DMS53 treated with DMSO at 0.1 percent for 48 hours (cell line): Measurements from ENCODE around the gene ARHGAP22.
A peak's percentile ranks its signal among the peaks of the same experiment; 100 is the strongest.

Experiments used
- DNase-seq: peaks from one replicate; lab custom pipeline; 2025; ENCODE audit not compliant: unreplicated experiment; lab: John Stamatoyannopoulos, UW

The ARHGAP22 gene

DNA sequence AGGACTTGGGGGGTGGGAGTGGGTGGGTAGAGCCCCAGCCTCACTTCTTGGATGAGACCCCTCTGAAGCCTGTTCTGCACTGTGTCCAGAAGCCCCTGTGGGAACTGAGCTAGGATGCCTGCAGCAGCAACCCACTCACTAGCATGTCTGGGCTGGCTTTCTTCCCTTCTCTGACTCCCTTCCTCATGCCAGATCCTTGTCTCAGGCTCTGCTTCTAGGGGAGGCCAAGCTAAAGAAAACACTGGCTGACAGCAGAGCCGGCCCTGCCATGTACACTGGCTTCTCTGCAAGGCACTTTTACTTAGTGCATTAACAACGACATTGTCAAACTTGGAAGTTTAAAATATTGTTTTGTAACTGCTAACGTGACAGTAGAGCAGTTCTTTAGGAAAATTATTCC is 50.2 kb downstream of the ARHGAP22 start:
- no peak for DNase-seq

DNA sequence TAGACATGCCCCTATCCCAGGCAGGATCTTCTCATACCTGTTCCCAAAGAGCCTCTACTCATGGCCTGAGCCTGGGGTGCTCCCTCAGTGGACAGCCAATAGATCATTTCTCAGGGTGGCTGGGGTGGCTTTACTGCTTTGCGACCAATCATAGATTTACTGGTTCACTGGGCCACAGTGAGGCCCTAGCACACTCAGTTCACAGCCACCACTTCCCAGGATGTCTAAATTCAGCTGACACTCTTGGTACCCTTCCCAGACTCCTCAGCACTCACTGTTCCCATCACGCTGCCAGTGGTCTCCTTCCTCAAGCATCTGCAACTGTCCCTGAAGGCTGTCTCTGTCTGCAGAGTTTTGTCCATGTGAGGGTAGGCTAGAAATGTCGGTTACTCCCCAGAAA is 50.6 kb downstream of the ARHGAP22 start:
- DNase-seq, result no peak

DNA sequence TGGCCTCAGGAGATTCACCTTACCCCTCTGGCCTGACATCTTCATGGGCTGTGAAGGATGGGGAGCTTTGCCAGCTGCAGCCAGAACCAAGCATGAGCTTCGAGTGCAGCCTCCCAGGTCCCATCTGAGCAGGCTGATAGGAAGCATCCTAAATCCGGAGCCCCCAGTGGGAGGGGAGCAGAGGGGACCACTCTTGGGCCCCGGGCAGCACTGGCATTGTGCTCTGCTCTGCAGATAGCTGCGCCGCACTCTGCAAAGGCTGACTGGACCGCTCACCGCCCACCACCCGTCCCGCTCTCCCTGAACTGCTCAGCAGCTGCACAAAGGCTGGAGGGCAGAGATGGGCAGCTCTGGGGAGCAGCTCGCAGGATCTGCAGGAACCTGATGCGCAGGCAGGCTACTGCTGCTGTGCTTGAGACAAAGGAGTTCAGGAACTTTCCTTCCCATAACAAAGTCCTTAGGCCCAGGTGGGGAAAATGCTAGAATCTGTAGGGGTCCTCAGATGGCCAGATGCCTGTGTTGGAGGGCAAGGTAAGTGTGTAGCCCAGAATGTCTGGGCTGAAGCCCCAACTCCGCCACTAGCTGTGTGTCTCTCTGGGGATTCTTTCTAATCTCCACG is 51.8 kb downstream of the ARHGAP22 start:
- no peak for DNase-seq

GRCh38 chr10:48551861-48552591 is 52.8 kb downstream of the ARHGAP22 start:
- DNase-seq, result peak; percentile 27

DNA sequence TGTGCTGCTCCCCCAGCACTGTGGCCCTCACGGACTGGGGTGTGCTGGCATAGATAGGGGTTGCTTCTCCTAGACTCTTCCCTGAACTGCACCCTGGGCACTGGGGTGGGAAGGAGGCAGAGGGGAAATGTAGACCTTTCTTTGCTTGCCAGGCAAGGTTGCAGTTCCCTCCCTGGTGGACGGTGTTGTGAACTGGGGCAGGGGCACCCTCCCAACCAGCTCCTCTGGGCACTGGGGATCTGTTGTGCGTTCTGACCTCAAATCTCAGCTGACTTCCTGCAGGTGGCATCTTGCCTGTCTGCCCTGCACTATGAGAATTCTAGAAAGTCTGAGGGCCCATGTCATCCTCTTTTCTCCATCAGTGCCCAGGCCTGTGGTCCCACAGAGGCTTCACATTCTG is 53.9 kb downstream of the ARHGAP22 start:
- DNase-seq, result no peak

- no peak for DNase-seq
Observed at GRCh38 chr10:48550071-48550691, 54.7 kb downstream of the ARHGAP22 start.

DNA sequence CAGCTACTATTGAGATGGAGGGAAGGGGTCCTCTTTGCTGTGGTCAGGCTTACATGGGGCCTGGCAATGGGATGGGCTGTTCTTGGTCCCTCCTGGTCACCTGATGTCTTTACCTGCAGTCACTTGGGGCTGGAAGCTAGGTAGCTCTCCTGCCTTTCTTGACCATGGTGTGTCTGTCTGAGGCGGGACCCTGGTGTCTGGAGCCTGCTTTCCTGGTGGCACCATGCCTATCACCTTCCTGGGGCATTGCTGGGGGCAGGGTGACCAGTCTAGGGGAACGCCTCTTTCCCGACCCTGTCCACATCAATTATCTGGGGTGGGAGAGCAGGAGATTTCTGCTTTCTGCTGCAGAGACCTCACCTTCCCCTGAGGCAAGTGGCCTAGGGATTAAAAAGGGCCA is 55.6 kb downstream of the ARHGAP22 start:
- no peak for DNase-seq

DNA sequence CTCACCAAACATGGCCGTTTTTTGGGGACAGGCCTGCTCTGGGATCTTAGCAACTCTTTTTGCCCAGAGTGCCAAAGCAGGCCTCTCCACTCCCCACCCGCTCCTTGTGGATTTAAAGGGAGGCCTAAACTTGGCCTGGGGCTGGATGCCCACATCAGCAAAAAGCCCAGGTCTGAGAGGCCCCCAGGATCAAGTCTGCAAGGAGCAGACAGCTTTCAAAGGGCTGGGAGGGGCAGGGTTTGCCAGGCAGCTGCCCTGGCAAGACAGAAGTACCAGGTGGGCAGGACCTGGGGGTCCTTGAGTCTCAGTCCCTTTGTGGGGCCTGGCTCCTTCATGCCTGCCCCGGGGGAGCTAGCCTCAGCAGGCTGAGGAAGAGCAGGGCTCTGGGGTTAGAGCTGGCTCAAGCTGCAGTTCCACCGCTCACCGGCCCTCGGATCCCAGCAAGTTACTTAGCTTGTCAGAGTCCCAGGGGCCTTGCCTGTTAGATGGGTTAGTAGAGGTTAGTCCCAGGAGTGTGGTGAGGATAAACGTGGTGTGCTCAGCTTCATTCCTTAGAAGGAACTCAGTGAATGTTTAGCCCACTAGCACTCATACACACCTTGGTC is 56.2 kb downstream of the ARHGAP22 start:
- DNase-seq, result no peak

- no peak for DNase-seq
Observed at GRCh38 chr10:48547981-48548380, 56.9 kb downstream of the ARHGAP22 start.

DNA sequence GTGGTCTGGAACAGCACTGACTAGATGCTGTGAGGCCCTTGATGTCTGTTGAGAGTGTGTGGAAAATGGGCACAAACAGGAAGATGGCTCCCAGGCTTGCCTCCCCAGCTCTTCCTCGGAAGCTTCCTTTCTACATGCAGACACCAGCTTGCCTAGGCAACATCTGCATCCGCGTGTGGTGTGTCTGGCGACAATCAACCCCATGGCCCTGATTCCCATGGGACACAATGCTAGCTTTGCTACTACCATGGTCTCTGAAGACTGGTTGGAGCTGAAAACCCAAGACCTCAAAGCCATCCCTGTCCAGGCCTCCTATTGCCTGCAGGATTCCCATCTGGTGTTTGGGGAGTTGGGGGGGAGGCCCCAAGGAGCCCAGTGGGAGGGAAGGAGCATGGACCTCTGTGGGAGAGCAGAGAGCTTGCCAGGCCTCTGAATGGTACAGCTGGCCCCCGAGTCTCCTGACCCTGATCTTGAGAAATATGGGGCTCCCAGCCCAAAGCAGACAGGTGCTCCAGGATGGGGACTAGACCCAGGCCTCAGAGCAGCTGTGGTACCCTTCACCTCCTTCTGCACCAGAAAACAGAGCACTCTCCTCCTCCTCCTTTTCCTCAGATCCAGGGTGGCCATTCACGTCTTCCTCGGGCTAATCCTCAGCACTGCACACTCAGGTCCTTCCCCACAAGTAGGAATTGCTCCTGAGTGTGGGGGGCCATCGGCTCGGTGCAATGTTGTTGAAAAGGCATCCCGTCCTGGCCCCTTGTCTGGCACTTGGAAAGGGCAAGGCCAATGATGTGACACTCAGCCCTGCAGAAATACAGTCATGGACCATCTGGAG is 57.6 kb downstream of the ARHGAP22 start:
- DNase-seq, result no peak

- no peak for DNase-seq
Observed at GRCh38 chr10:48545462-48546145, 59.3 kb downstream of the ARHGAP22 start.

- DNase-seq, result no peak
Observed at GRCh38 chr10:48543182-48543844, 61.6 kb downstream of the ARHGAP22 start.

- DNase-seq, result no peak
Observed at GRCh38 chr10:48542471-48543181, 62.2 kb downstream of the ARHGAP22 start.

DNA sequence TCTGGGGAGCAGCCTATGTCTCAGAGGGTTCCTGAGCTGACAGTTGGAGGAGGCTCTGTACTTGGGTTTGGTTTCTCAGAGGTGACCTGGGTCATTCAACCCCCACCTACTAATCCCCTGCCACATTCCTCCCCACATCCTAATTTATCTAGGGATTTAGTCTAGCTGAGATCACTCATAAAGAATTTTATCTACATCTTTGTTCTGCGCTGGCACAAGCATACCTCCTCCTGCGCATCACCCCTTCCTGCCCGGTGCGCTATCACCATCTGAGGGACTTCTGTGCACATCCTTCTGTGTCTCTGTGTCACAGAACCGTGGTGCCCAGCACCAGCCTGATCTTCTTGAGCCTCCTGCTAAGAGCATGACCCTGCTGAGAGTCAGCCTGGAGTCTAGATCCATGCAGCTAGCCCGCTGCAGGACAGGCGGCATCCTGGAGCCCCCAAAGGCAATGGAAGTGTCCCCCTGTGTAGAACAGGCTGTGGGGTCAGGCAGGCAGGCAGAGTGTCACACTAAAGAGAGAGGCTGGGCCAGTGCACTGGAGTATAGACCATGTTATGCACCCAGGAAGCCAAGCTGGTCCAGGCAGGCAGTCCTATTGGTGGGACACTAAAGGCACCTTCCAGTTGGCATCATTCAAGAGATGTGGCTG is 63.6 kb downstream of the ARHGAP22 start:
- no peak for DNase-seq

DNA sequence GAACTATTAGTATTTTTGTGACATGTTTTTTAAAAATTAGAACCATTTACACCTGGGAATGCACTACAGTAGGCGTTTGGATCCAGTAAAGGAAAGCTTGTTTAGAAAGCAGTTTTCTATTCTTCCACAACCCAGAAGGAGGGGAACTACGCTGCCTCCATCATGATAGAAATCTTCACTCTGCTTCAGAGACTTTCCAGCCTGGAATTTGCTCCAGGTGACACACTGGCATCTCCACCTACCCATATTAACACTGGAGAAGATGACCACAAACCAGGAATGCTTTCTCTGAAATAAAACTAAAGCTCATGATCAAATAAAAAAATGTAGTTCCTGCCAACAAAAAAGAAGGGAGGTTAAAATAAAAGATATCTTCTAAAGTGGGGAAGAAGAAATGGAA is 66.3 kb downstream of the ARHGAP22 start:
- DNase-seq, result no peak

GRCh38 chr10:48536916-48537890 is 67.7 kb downstream of the ARHGAP22 start:
- DNase-seq, result no peak

GRCh38 chr10:48536156-48536500 is 68.7 kb downstream of the ARHGAP22 start:
- DNase-seq, result no peak
